BJ (cell line): ENCODE measurements around the gene LDB2. TPM values are rescaled to one million over a fixed set of nuclear protein-coding genes. Genes with fewer than 3 reads are reported as not detected.

Experiments used
- CTCF ChIA-PET: fragments of 350-600 bp; formaldehyde crosslinking; extraction: SDS; loops from one replicate; lab custom pipeline; 2021; ENCODE audit warnings: antibody characterized with exemption, inconsistent platforms; lab: Yijun Ruan, JAX
- POLR2A ChIA-PET: fragments of 300-600 bp; sonication (Branson Sonifier 250); formaldehyde crosslinking; extraction: SDS; loops from one replicate; lab custom pipeline; 2021; ENCODE audit warnings: antibody characterized with exemption; lab: Charles Lee
- DNase-seq: peaks from one replicate; pipeline ENCODE4 v3.0.0-alpha.2; 2011; ENCODE audit warnings: low read depth
- H3K27me3 ChIP-seq: 2 replicates; pipeline ENCODE4 v1.6.0; 2011; ENCODE audit warnings: low read length; ENCODE audit not compliant: control insufficient read depth, insufficient read depth
- H3K36me3 ChIP-seq: 2 replicates; pipeline ENCODE4 v1.5.1; 2011; ENCODE audit warnings: low read length; ENCODE audit not compliant: control insufficient read depth, insufficient read depth
- H3K4me3 ChIP-seq: 2 replicates; pipeline ENCODE4 v1.5.1; 2011; ENCODE audit warnings: low read depth, mild to moderate bottlenecking, control low read depth, low read length
- CTCF ChIP-seq: IDR thresholded peaks from 2 replicates; pipeline ENCODE4 v1.5.1; 2011; ENCODE audit warnings: low read depth, mild to moderate bottlenecking, control low read depth, inconsistent platforms, low read length, moderate library complexity; ENCODE audit not compliant: insufficient read depth
- polyA plus RNA-seq: library from polyadenylated mRNA; depleted of rRNA; stranded (reverse); fragments of >200 nt; gene quantifications from 2 replicates; pipeline ENCODE4 v1.2.3, GENCODE V29; 2011

LDB2 gene
- polyA plus RNA-seq, 1 experiment = 79.7 TPM

GRCh38 chr4:16725252-16725651 is 173.2 kb downstream of the LDB2 start:
- no peak for DNase-seq
- POLR2A ChIA-PET = no interaction called here
- CTCF ChIA-PET = interaction anchor here (0.8 kb wide), 1 partner anchor 599 kb away, joined by 3 read pairs; no protein-coding TSS in a partner anchor
- H3K27me3 ChIP-seq = no peaks in the 10 kb centered on the region
- no peak overlapping the region for H3K4me3 ChIP-seq
- no peak for TF ChIP-seq CTCF
- H3K36me3 ChIP-seq = no peaks in the 10 kb centered on the region

- H3K27me3 ChIP-seq = no peaks in the 10 kb centered on the region
- DNase-seq = no peak
- no peak for TF ChIP-seq CTCF
- H3K4me3 ChIP-seq = no peak overlapping the region
- CTCF ChIA-PET = interaction anchor here (0.6 to 0.9 kb wide), 2 partner anchors 186 to 602 kb away, joined by 3 read pairs; no protein-coding TSS in a partner anchor
- no peaks in the 10 kb centered on the region for H3K36me3 ChIP-seq
- POLR2A ChIA-PET = no interaction called here
Observed at GRCh38 chr4:16722416-16722815, 176.0 kb downstream of the LDB2 start.

GRCh38 chr4:16721613-16722291 is 176.7 kb downstream of the LDB2 start:
- H3K4me3 ChIP-seq = no peak overlapping the region
- TF ChIP-seq CTCF = no peak
- CTCF ChIA-PET = interaction anchor here (0.9 to 1.0 kb wide), 2 partner anchors 205 to 602 kb away, joined by 3 read pairs; no protein-coding TSS in a partner anchor

GRCh38 chr4:16720761-16721160 is 177.7 kb downstream of the LDB2 start:
- Histone ChIP-seq H3K36me3 (no peaks in the 10 kb centered on the region), H3K4me3 (no peak overlapping the region), H3K27me3 (no peaks in the 10 kb centered on the region)
- no peak for DNase-seq
- no peak for TF ChIP-seq CTCF
- ChIA-PET CTCF (interaction anchor here (1.0 kb wide), 1 partner anchor 204 kb away, joined by 3 read pairs; no protein-coding TSS in a partner anchor), POLR2A (no interaction called here)

More at GRCh38 chr4:16721613-16722291, 176.7 kb downstream of the LDB2 start:
- no peaks in the 10 kb centered on the region for H3K27me3 ChIP-seq
- no peaks in the 10 kb centered on the region for H3K36me3 ChIP-seq
- POLR2A ChIA-PET = no interaction called here
- DNase-seq = no peak

GRCh38 chr4:16717266-16717970 is 181.0 kb downstream of the LDB2 start:
- no peak for TF ChIP-seq CTCF
- Histone ChIP-seq H3K36me3 (no peaks in the 10 kb centered on the region), H3K4me3 (no peak overlapping the region), H3K27me3 (no peaks in the 10 kb centered on the region)
- ChIA-PET POLR2A (interaction anchor here (0.6 kb wide), 1 partner anchor 9 kb away, joined by 3 read pairs; no protein-coding TSS in a partner anchor), CTCF (interaction anchor here (0.6 to 1.4 kb wide), 3 partner anchors 10 to 168 kb away, joined by 3 read pairs; no protein-coding TSS in a partner anchor)
- no peak for DNase-seq
